HuH-7 (cell line): ENCODE measurements around the gene AREL1.
A peak's percentile ranks its signal among the peaks of the same experiment; 100 is the strongest.

ENCODE experiments used
- DNase-seq: peaks from one replicate; pipeline ENCODE4 v3.0.0; 2011; ENCODE audit warnings: low spot score

The AREL1 gene

DNA sequence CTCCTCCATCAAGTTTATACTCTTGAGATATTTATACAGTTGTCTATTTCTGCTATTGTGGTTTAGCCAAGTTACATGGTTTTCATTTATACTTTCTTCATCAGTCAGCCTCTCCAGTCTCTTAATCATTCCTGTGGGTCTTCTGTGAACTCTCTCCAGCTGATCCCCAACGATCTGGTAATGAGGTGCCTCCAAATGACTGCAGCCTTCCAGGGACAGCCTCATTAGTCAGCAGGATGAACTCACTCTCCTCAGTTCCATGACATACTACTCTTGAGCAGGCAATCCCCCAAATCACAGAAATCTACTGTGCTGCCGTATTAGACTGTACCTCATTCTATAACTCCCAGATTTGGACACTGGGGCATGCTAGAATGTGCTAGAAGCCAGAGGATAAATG, 15.3 kb downstream of the AREL1 start:
- DNase-seq, result no peak

DNA sequence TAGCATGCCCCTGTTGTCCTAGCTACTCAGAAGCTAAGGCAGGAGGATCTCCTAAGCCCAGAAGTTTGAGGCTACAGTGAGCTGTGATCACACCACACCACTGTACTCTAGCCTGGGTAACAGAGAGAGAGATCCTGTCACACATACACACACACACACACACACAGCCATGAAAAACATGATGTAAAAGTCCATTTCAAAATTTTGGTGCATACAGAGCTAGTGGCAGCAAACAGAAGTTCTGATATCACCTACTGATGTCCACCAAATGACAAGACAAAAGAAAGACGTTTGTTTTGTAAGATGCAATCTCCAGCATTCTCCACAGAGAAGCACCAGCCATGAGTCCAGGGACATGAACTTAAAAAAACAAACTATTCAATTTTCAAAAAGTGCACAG, 15.9 kb downstream of the AREL1 start:
- no peak for DNase-seq

DNA sequence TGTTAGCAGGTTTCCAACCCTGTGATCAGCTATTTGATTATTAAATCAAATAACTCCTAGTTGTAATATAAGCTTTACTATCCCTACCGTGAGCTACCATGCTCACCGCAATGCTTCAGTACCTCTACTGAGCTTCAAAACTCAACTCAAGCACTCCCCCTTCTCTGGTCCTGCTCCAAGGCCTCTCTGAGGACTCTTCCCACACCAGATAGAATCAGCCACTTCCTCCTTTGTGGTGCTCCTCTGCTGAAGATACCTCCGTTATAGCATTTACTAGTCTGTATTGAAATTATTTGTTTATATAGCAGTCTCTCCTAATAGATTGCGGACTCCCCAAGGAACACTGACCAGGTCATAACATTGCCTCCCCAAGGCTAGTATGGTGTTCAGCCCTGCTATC, 17.5 kb downstream of the AREL1 start:
- DNase-seq, result no peak

DNA sequence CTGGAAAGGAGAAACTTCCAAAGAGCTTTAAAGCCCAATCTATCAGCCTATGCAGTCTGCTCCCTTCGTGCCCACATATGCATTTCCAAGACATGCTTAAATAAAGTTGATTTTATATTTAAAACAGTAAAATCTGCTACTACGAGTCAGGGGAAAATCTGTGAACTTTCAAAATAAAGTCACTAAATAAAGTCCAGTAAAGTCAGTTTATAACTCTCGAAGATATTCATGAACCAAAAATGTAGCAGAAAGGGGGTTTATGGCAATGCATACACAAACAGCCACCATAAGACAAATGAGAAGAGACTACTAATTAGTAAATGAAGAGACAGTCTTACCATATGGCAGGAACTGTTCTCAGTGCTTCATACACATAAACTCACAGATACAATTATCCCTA, 19.7 kb downstream of the AREL1 start:
- DNase-seq, result no peak

DNA sequence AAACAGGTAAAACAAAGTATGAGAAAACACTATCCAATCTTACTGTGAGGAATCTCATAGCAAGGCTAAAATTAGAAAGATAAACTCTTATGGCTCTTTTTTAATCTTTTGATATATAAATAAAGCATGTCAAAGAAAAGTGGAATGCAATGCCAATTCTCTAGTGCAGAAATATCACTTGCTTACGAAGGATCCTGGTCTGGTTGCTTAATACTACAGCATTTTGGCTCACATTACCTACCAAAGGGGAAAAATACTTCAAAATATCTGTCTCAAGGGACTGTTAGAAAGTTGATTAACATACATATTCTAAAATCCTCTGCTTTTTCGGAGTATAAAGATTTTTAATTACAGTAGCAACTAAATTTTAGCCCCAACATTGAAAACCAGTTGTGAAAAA, 21.4 kb downstream of the AREL1 start:
- no peak for DNase-seq

DNA sequence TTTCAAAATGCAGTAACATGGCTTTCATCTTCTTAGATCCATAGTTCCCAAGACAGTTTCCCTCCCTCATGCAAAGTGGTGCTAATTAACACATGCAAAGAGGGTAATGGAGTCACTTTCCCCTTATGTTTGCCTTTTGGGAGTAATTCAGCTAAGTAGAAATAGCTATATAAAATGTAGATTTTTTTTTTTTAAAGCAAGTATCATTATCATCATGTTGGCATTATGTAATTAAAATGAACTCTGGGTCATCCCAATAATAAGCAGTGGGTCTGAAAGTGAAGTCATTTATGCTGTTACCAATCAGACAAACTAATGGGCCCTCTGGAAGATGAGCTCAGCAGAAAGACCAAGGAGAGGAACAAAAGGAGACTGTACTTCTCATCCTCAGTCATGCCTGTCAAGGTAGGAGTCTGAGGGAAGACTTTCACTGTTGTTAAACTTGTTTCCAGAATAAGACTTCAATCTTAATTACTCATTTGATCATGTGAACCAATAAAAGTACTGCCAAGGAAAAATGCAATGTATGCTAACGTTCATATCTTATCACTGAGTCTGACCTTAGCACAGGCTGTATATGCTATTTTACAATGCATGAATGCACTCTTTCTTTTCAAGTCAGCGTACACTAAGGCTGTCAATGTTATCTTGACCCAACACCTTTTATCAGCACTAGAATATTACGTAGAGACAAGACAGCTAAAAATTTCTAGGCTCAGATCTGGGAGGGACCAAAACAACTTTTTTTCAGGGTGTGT, 26.8 kb downstream of the AREL1 start:
- DNase-seq, result peak; percentile 12

DNA sequence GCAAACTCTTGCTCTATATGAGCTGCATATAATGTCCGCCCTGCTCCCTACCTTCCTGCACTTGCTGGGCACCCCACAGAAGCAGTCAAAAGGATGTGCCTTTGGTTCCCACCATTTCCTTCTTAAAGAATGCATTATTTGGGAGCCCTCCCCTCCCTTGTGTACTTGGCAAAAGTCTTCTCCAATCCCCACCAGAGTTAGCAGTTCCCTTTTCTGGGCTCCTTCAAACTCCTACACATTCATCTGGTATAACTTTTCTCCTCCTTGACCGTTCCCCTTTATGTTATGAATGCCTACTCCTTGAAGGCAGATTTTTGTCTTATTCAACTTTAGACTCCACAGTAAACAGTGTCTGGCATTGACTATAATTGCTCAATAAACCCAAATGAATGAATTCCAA, 27.8 kb downstream of the AREL1 start:
- DNase-seq, result no peak

DNA sequence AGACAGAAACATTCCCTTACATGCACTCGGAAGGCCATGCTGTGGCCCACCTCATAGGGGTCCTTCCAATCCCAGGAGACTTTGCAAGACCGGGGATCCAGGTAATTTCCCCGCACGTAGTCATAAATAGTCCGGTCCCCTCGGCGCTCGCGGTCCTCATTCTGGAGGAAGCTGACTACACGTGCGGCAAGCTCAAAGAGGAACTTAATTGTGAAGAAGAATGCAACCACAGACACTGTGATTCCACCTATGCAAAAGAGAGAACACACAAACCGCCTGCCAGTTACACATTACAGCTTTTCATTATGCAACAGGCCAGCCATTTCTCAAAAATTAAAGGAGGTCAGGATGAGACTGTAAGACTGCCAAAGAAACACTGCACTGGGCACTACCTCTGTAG, 28.4 kb downstream of the AREL1 start:
- no peak for DNase-seq

DNA sequence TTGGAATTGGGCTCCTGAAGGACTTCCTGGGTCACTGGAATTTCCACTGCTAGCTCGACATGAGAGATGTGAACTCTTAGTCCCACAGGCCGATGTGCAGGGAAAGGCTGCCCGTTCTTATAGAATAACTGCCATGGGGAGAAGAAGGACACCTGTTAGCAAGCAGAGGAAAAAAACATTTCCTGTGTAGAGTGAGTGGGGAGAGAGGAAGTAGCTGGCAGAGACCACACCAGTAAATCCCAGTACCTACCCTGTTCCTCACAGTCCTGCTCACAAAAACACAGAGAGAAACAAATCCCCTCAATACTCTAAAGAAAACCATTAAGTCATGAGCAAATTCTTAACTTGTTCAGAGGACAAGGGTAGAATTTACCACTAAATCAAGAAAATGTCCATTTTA, 29.5 kb downstream of the AREL1 start:
- DNase-seq, result no peak

DNA sequence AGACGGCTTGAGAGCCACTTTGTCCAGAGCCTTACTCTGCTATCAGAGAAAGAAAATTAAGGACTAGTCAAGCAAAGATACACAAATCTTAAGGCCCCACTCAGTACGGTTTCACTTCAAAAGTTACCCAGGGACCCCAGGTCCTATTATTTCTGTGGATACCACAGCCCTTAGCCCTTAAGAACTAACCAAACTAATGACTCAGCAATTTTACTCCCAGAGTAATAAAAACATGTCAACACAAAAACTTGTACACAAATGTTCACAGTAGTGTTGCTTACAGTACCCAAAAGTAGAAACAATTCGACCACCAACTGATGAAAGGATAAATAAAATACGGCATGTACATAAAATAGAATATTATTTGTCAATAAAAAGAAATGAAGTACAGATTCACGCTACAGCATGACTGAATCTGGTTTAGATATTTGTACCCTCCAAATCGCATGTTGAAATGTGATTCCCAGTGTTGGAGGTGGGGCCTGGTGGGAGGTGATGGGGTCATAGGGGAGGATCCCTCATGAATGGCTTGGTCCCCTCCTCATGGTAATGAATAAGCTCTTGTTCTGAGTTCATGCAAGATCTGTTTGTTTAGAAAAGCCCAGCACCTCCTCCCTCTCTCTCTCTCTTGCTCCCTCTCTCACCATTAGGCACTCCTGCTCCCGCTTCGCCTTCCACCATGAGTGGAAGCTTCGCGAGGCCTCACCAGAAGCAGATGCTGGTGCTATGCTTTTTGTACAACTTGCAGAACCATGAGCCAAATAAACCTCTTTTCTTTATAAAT, 30.5 kb downstream of the AREL1 start:
- no peak for DNase-seq

DNA sequence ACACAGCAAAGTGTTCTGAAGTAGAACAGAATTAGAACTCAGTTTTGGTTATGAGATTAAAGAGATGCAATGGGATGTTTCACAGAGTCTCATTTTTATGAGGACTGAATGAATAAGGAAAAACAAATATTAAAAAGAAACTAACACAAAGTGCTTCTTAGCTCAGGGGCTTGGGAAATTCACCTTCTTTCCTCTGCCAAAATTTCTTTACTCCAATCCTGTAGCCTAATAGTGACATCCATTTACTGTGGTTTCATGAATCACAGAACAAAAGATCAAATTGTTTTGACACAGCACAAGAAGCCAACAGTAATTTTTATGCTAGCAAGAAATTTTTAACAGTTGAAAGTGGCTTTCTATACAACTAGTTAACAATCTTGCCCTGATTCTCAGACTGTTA, 37.7 kb downstream of the AREL1 start:
- no peak for DNase-seq

DNA sequence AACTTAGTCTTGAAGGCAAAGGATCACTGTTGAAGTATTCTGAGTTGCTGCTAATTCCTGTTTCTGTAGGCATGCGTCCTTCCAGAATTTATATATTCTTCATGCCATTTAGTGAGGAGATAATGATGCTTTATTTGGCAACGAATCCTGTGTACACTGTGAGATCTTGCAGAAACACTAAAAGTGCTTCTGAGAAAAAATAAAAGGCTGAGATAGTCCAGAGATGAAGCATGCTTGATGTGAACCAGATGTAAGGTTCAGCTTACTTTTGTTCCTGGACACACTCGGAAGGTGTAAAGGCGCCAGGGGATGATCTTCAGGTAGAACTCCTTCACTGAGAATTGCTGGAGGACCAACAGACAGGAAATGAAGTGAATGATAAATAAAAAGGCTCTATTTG, 39.1 kb downstream of the AREL1 start:
- DNase-seq, result no peak

DNA sequence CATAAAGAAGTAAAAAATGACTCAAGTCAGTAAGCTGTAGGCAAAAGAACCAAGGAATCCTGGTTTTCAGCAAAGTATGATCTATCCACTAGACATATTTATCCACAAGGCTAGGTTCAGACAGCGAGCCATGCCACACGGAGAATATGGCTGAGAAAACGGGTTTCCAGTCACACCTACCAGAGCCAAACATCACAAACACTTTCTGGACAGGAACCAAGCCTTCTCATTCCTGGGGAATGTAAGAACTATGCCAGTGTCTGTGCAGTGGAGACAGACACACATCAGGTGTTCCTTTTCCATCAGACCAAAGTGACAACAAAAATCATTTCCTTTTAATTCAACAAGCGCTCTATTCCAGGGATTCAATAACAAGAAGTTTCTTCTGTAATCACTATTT, 41.1 kb downstream of the AREL1 start:
- DNase-seq, result no peak

DNA sequence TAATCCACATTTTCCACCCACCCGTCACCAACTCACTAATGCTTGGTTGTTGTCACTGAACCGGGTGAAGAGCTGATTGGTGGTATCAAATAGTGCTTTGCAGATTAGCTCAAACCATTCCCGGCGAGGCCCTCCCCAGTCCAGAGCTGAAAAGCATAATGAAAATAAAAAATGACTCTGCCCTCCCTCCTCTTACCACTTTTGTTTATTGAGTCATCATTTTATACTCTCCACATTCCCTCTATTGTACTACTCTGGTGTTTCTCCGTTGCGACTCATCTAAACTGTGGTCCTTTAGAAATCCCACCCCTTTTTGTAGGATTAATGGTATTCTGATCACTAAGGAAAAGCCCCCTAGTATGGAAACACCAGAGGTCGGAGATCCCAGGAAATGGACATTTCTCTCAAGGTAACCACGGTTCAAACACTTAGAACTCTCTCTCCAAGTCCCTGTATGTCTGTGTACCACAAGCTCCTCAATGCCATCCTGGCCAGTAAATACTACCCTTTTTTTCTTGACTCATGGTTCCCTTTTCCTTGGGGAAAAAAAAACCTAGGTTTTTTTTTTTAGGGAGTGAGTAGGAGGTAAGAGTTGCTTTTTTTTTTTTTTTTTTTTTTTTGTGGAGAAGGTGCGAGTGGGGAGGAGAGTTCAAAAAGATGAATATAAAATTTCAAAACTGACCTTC, 42.0 kb downstream of the AREL1 start:
- no peak for DNase-seq

DNA sequence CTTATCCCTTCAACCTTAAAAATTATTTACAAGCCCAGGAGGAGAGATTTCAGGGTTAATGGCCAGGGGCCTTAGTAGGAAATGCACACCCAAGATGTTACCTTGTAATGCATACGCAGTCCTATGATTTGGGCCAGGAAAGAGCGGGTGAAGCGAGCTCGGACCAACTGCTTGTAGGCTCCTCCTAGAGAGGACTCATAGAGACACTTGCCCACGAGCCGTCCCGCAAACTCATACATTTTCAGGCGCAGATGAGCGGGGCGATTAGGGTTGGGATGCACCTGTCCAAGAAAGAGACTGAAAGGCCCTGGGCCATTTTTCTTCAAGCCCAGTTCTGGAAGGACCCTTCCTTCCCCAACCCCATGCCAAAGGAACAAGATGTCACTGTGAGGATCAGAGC, 43.0 kb downstream of the AREL1 start:
- no peak for DNase-seq

DNA sequence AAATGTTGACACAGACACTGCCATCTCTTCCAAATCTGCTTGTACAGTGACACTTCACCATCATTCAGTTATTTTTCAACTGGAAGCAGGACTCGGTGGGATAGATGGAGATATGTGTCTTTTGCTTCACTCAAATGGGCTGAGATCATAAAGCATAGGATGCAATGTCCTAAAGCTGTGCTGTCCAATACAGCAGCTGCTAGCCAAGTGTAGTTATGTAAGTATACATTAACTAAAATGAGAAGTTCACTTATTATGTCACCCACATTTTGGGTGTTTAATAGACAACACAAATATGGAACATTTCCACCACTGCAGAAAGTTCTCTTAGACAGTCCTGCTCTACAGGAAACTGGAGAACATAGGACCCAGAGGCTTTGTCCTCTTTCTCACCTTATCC, 43.6 kb downstream of the AREL1 start:
- DNase-seq, result no peak

DNA sequence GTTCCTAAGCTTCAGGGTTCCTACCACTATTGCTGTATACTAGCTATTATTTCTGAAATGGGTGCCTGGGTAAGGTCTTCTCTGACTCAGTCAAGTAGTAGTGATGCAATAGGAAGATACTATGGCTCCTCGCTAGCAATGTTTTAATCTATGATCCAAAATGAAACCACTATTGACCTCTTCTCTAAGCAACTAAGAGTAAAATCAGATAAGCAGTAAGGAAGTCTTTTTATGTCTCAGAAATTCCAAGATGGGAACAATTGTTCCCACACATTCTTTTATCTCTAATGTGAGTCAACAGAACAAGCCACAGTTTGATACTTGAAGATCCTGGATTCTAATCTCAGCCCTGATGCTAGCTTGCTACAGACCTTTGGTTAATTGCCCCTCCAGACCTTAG, 45.1 kb downstream of the AREL1 start:
- no peak for DNase-seq

DNA sequence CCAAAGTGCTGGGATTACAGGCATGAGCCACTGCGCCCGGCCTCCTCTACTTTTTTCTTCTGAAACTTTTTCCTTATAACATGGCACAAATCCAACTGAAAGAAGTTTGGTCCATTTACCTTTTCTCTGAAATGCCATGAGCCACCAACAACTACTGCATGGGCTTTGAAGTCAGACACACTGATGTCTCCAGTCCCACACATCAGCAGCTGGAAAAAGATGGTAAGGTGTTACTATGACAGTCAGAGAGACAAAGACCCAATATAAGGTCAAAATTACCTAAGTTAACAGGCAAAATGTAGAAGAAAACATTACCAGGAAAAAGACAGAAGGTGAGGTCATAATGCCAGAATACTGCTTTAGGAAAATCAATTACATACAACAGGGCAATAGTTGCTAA, 48.2 kb downstream of the AREL1 start:
- DNase-seq, result no peak

DNA sequence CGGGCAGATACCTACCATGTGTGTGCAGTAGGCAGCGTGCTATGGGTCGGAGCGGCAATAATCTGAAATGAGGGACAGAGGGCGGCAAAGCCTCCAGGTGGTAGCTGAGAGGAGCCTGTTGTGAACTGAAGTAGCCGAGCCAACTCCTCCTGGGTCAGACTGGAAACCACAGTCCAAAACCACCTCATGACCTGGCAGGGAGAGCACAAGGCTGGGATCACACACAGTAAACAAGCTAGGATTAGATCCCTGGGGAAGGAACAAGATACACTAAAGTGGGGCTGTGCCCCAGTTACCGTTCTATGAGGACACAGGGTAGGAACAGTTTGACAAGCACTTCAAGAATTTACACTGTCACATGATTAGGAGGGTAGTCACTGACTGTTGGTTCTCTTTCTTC, 49.0 kb downstream of the AREL1 start:
- DNase-seq, result no peak

DNA sequence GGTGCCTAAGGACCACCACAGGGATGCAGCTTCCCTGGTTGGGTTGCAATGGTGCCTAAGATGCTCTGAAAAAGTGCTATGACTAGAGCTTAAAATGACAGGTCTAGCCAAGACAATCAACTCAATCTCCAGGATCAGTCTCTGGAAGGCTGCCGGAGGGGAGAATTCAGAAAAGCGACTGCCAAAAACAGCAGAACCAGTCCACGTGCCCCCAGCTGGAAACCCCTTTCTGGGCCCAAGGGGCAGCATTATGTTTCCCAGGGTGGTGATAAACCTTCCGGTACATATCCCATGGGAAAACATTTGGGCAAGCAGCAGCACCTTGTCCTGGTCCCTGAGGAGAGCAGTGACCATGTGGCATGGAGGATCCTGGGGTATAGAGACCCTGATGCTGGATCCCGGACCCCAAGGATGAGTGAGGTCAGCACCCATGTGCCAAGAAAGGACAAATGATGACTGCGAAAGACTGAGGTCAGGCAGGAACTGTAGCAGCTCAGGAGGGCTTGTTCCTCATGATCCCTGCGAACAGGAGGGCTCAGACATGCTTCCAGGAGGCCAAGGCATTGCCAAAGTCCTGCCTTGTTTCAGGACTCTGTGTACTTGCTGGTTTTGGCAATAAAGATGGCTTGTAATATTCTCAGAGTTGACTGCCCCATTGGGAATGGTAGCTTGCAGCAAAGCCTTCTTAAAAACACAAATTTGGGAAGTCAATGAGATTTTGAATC, 51.0 kb downstream of the AREL1 start:
- no peak for DNase-seq

DNA sequence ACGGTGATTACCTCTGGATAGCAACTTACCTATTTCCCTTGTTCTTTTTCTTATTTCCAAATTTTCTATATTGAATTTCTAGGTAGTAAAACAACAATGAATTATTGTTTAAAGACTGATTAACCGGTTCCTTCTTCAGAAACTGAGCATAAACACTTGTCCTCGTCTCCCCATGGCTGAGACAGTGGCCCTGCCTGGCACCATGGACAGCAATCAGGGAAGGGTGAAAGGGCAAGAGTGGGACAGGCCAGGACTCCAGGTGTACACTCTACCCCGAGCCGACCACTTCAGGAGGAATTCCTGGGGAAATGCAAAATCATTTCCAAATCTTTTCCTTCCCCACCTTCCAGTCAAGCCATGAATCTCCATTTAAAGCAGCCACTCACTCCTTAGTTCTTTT, 52.0 kb downstream of the AREL1 start:
- no peak for DNase-seq

DNA sequence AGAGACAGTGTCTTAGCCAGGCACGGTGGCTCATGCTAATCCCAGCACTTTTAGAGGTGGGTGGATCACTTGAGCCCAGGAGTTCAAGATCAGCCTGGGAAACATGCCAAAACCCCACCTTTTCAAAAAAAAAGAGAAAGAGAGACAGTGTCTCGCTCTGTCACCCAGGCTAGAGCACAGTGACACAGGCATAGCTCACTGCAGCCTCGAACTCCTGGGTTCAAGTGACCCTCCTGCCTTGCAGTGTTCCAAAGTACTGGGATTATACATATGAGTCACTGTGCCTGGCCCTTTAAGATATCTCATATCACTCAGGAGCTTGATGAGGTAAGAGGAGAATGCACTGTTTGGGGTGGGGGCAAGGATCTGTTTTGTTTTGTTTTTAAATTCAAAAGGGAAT, 52.7 kb downstream of the AREL1 start:
- DNase-seq, result no peak
